Activated T-helper 2 cell treated with anti-CD3 and anti-CD28 coated beads, Interferon-gamma antibody, Interleukin-2, Interleukin-4, amounts not matched to agents 10 μg/mL and 5 μg/mL and 100 μg/mL, durations not matched to agents 14 hours and 24 hours and 36 hours (primary cell): ENCODE results near the gene CYTH3. TPM values are rescaled to one million over a fixed set of nuclear protein-coding genes. Genes with fewer than 3 reads are reported as not detected.

ENCODE experiments used
- DNase-seq: peaks from one replicate; pipeline ENCODE4 v3.0.0; 2021; ENCODE audit warnings: low spot score
- H3K27ac Mint-ChIP-seq: one replicate; pipeline ENCODE4 v1.8.0; 2021; ENCODE audit warnings: mixed read lengths
- H3K27me3 Mint-ChIP-seq: one replicate; pipeline ENCODE4 v1.8.0; 2021; ENCODE audit warnings: low read depth, mixed read lengths
- H3K36me3 Mint-ChIP-seq: one replicate; pipeline ENCODE4 v1.8.0; 2021; ENCODE audit warnings: low read depth, mixed read lengths
- H3K4me1 Mint-ChIP-seq: one replicate; pipeline ENCODE4 v1.8.0; 2021; ENCODE audit warnings: low read depth, mixed read lengths
- H3K4me3 Mint-ChIP-seq: one replicate; pipeline ENCODE4 v1.8.0; 2021; ENCODE audit warnings: low read depth, mild to moderate bottlenecking, moderate library complexity, mixed read lengths
- H3K9me3 Mint-ChIP-seq: one replicate; pipeline ENCODE4 v1.8.0; 2021; ENCODE audit warnings: mixed read lengths
- intact Hi-C: fragments of 100-400 bp; cut with micrococcal nuclease; formaldehyde crosslinking; loops from one replicate; pipeline ENCODE4 v1.15.1; 2023
- total RNA-seq: library from RNA; stranded (reverse); gene quantifications from 2 replicates; pipeline ENCODE4 v1.2.3, GENCODE V29; 2022

CYTH3 gene
- total RNA-seq, 1 donor from 2014 or later: 1.2 TPM

- intact Hi-C loops: no loop called here
- no peak overlapping the region for H3K4me3 Mint-ChIP-seq
- H3K9me3 Mint-ChIP-seq: no peaks in the 10 kb centered on the region
- no peak overlapping the region for H3K27ac Mint-ChIP-seq
- H3K27me3 Mint-ChIP-seq: peaks cover 41% of the 10 kb centered on the region
- no peak for DNase-seq
- no peaks in the 10 kb centered on the region for H3K36me3 Mint-ChIP-seq
- H3K4me1 Mint-ChIP-seq: peaks cover 18% of the 10 kb centered on the region
Measured at GRCh38 chr7:6274743-6275142, 2.3 kb upstream of the CYTH3 start.

- DNase-seq: no peak
- Mint-ChIP-seq H3K4me1 (peaks cover 18% of the 10 kb centered on the region), H3K9me3 (no peaks in the 10 kb centered on the region), H3K4me3 (no peak overlapping the region), H3K27me3 (peaks cover 48% of the 10 kb centered on the region), H3K36me3 (no peaks in the 10 kb centered on the region), H3K27ac (no peak overlapping the region)
- intact Hi-C loops: no loop called here
Measured at GRCh38 chr7:6273917-6274630, 1.6 kb upstream of the CYTH3 start.

- Mint-ChIP-seq H3K36me3 (no peaks in the 10 kb centered on the region), H3K27ac (no peak overlapping the region), H3K27me3 (peaks cover 55% of the 10 kb centered on the region), H3K9me3 (no peaks in the 10 kb centered on the region), H3K4me1 (peaks cover 18% of the 10 kb centered on the region), H3K4me3 (peak overlapping the region; percentile 46)
- intact Hi-C loops: no loop called here
- no peak for DNase-seq
Measured at GRCh38 chr7:6273380-6273837, 985 bp upstream of the CYTH3 start.

GRCh38 chr7:6271694-6272440 is 557 bp downstream of the CYTH3 start:
- Mint-ChIP-seq H3K4me1 (peaks cover 18% of the 10 kb centered on the region), H3K9me3 (no peaks in the 10 kb centered on the region), H3K27ac (no peak overlapping the region), H3K4me3 (peak overlapping the region; percentile 76), H3K27me3 (peaks cover 64% of the 10 kb centered on the region), H3K36me3 (no peaks in the 10 kb centered on the region)
- intact Hi-C loops: loop anchor here (1.0 kb wide), 1 partner anchor 15 kb away; no protein-coding TSS in a partner anchor
- no peak for DNase-seq

GRCh38 chr7:6271060-6271658 is 1.3 kb downstream of the CYTH3 start:
- Mint-ChIP-seq H3K4me3 (peak overlapping the region; percentile 76), H3K9me3 (no peaks in the 10 kb centered on the region), H3K4me1 (peaks cover 18% of the 10 kb centered on the region), H3K36me3 (no peaks in the 10 kb centered on the region), H3K27ac (no peak overlapping the region), H3K27me3 (peaks cover 71% of the 10 kb centered on the region)
- DNase-seq: no peak
- intact Hi-C loops: loop anchor here (1.0 kb wide), 1 partner anchor 14 kb away; no protein-coding TSS in a partner anchor

- intact Hi-C loops: no loop called here
- H3K27ac Mint-ChIP-seq: no peak overlapping the region
- H3K4me1 Mint-ChIP-seq: peaks cover 17% of the 10 kb centered on the region
- DNase-seq: no peak
- no peaks in the 10 kb centered on the region for H3K36me3 Mint-ChIP-seq
- H3K27me3 Mint-ChIP-seq: peaks cover 77% of the 10 kb centered on the region
- H3K9me3 Mint-ChIP-seq: no peaks in the 10 kb centered on the region
- no peak overlapping the region for H3K4me3 Mint-ChIP-seq
Measured at GRCh38 chr7:6269527-6269926, 2.9 kb downstream of the CYTH3 start.

- no peaks in the 10 kb centered on the region for H3K9me3 Mint-ChIP-seq
- H3K4me1 Mint-ChIP-seq: peaks cover 11% of the 10 kb centered on the region
- no peak overlapping the region for H3K4me3 Mint-ChIP-seq
- H3K27ac Mint-ChIP-seq: no peak overlapping the region
- H3K36me3 Mint-ChIP-seq: no peaks in the 10 kb centered on the region
- H3K27me3 Mint-ChIP-seq: peaks cover 71% of the 10 kb centered on the region
- intact Hi-C loops: no loop called here
- no peak for DNase-seq
Measured at GRCh38 chr7:6268907-6269306, 3.5 kb downstream of the CYTH3 start.

- no peak for DNase-seq
- H3K36me3 Mint-ChIP-seq: no peaks in the 10 kb centered on the region
- peaks cover 67% of the 10 kb centered on the region for H3K27me3 Mint-ChIP-seq
- intact Hi-C loops: no loop called here
- H3K4me3 Mint-ChIP-seq: no peak overlapping the region
- H3K27ac Mint-ChIP-seq: no peak overlapping the region
- H3K9me3 Mint-ChIP-seq: no peaks in the 10 kb centered on the region
- H3K4me1 Mint-ChIP-seq: peaks cover 11% of the 10 kb centered on the region
Measured at GRCh38 chr7:6268023-6268900, 4.2 kb downstream of the CYTH3 start.

- Mint-ChIP-seq H3K9me3 (no peaks in the 10 kb centered on the region), H3K36me3 (no peaks in the 10 kb centered on the region), H3K4me3 (no peak overlapping the region), H3K4me1 (peaks cover 9% of the 10 kb centered on the region), H3K27ac (no peak overlapping the region), H3K27me3 (peaks cover 71% of the 10 kb centered on the region)
- intact Hi-C loops: no loop called here
- DNase-seq: no peak
Measured at GRCh38 chr7:6266699-6267098, 5.7 kb downstream of the CYTH3 start.

GRCh38 chr7:6262221-6262620 is 10.2 kb downstream of the CYTH3 start:
- no peaks in the 10 kb centered on the region for H3K9me3 Mint-ChIP-seq
- peaks cover 5% of the 10 kb centered on the region for H3K4me1 Mint-ChIP-seq
- H3K4me3 Mint-ChIP-seq: no peak overlapping the region
- H3K27ac Mint-ChIP-seq: no peak overlapping the region
- H3K36me3 Mint-ChIP-seq: no peaks in the 10 kb centered on the region
- intact Hi-C loops: no loop called here
- DNase-seq: no peak
- H3K27me3 Mint-ChIP-seq: peaks cover 63% of the 10 kb centered on the region

GRCh38 chr7:6261699-6262098 is 10.7 kb downstream of the CYTH3 start:
- Mint-ChIP-seq H3K36me3 (no peaks in the 10 kb centered on the region), H3K27ac (no peak overlapping the region), H3K4me1 (peaks cover 11% of the 10 kb centered on the region), H3K4me3 (no peak overlapping the region), H3K27me3 (peaks cover 61% of the 10 kb centered on the region), H3K9me3 (no peaks in the 10 kb centered on the region)
- no peak for DNase-seq
- intact Hi-C loops: no loop called here
